ENCODE measurements around the gene MAP2K1. TPM values are rescaled to one million over a fixed set of nuclear protein-coding genes. Genes with fewer than 3 reads are reported as not detected.
A peak's percentile ranks its signal among the peaks of the same experiment; 100 is the strongest.
"Not testable (repeated sequence)": the region's sequence is repeated elsewhere in the genome, so short reads cannot be mapped to it uniquely, and the experiment has no call there.

The MAP2K1 gene
- total RNA-seq, 1 donor from 2014 or later, result 25.8 TPM

DNA sequence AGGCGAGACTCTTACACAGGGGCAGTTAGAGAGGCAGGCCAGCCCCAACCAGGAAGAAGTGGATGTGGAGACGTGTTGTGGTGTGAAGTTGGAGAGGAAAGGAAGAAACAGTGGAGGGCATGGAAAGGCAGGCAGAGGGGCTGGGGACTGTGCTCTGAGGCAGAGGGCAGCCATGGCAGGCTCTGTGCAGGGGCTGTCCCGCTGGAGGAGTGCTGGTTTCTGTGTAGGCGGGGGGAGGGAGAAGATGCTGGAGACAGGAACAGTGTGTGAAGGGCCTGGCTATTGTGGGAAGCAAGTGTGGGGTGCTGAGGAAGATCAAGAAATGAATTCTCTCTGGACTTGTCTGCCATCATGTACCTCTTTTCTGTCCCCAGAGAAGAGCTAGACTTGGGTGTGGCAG lies 89.8 kb downstream of the MAP2K1 start:
- no peak for DNase-seq (ENCODE audit: low spot score)

GRCh38 chr15:66477011-66477410 lies 90.3 kb downstream of the MAP2K1 start:
- DNase-seq (ENCODE audit: low spot score), result no peak

- DNase-seq (ENCODE audit: low spot score), result no peak
These were observed 93.6 kb downstream of the MAP2K1 start for GRCh38 chr15:66480267-66480666.

DNA sequence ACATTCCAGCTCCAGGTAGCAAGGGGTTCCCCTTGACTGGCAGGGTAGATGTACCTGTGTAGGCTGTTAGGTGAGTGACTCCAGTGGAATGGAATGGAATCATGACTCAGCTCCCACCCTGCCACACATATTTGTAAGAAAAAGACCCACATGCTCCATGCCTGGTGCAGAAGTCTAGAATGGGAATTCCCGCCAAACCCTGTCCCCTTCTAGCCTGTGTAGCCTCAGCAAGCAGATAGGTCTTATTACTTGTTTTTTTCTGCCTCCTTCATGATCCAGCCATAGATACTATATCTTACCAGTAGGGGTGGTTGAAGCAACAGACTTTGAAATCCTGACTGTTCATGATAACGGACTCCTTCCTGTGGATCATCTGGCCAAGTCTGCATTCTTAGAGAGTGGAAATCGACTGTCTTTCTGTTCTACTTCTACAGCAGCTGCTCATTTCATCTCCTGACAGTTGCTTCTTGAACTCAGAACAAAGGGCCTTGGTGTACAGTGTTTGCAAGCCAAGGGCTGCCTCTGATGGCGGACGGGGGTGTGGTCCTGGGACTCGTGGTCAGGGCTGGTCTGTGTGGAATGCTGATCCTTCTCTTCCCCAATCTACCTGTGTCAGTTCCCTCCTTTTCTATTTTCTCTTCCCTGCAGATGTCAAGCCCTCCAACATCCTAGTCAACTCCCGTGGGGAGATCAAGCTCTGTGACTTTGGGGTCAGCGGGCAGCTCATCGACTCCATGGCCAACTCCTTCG lies 94.6 kb downstream of the MAP2K1 start:
- no peak for DNase-seq (ENCODE audit: low spot score)

DNA sequence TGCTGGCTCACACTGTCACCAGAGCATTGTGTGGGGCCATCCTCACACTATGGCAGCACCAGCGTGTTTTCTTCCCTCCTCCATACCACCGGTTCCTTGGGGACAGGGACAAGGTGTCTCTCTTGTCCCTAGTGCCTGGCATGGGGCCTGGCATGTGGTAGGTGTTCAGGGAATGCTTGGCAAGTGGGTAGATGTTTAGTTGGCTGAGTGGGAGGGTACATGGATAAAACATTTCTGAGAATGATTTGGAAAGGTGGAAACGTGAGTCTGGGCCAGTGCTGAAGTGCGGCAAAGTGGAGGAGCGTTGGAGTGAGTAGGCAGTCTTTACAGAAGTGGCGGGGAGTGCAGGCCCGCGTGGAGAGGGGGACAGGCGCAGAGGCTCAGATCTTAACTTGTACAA lies 95.8 kb downstream of the MAP2K1 start:
- DNase-seq (ENCODE audit: low spot score), result no peak

- DNase-seq (ENCODE audit: low spot score), result no peak
These were observed 96.4 kb downstream of the MAP2K1 start for GRCh38 chr15:66483131-66483566.

DNA sequence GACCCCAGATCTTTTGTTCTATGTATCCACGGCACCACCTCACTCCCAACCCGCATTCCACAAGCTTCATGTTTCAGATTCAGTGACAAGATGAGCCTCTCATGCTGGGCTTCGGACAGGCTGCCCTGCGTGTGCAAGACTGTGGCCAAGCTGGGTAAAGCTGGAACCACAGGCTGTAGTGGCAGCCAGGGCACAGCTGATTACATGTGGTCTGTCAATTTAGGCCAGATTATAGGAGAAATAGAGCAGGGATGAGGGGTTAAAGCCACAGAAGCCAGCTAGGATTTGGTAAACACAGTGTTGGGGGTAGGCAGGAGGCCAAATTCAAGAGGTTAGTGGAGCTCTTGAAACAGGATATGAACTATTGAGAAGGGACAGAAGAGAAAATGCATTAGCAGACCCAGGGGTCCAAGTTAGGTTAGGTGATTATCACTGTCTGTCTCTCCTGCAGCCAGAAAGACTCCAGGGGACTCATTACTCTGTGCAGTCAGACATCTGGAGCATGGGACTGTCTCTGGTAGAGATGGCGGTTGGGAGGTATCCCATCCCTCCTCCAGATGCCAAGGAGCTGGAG lies 97.9 kb downstream of the MAP2K1 start:
- no peak for DNase-seq (ENCODE audit: low spot score)

GRCh38 chr15:66486887-66487286 lies 100.2 kb downstream of the MAP2K1 start:
- DNase-seq (ENCODE audit: low spot score), result no peak

GRCh38 chr15:66488525-66488924 lies 101.8 kb downstream of the MAP2K1 start:
- DNase-seq (ENCODE audit: low spot score), result no peak

GRCh38 chr15:66489179-66489791 lies 102.6 kb downstream of the MAP2K1 start:
- peak; percentile 28 for DNase-seq (ENCODE audit: low spot score)

DNA sequence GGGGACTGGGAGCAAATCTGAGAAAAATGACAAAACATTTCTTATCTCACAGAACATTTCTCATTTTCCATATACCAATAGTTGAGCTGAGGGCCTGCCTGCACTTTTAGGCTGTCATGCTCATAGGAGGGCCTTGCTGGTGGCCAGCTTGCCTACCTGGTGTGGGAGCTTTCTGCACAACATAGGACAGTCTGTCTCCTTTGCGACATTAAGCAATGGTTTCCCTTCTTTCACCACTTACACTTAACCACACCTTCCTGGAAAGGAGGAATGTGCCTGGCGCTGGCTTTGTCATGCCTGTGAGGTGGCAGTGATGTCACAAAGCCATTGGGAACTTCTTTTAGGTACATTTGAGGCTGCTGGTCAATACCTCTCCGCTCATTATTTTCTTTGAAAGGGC lies 105.1 kb downstream of the MAP2K1 start:
- DNase-seq (ENCODE audit: low spot score), result no peak

DNA sequence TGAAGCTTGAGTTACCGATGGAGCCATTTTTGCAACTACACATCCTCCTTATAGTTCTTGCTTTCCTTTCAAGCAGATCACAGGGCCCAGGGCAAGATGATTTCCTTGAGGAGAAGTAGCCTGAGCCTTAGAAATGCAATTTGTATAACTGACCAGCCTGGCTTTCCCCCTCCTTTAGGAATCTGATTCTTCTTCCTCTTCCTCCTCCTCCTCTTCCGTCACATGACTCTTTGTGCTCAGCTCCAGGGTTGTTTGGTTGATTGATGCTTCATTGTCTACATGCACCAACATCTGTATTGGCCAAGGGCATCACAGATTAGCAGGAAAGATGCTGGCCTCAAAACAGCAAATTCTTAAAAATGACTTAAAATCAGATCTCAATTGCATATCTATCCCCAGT lies 107.5 kb downstream of the MAP2K1 start:
- DNase-seq (ENCODE audit: low spot score), result no peak

- no peak for DNase-seq (ENCODE audit: low spot score)
These were observed 110.3 kb downstream of the MAP2K1 start for GRCh38 chr15:66496951-66497501.

- DNase-seq (ENCODE audit: low spot score), result peak; percentile 95
These were observed 111.1 kb downstream of the MAP2K1 start, which contains the start of gene SNAPC5 for GRCh38 chr15:66497502-66498455. Gene SNAPC5, minus strand, starts transcription at chr15:66497762. Its CDS starts 31 bp downstream, at chr15:66497731.

- DNase-seq (ENCODE audit: low spot score), result peak; percentile 44
These were observed 112.0 kb downstream of the MAP2K1 start for GRCh38 chr15:66498501-66499386.

DNA sequence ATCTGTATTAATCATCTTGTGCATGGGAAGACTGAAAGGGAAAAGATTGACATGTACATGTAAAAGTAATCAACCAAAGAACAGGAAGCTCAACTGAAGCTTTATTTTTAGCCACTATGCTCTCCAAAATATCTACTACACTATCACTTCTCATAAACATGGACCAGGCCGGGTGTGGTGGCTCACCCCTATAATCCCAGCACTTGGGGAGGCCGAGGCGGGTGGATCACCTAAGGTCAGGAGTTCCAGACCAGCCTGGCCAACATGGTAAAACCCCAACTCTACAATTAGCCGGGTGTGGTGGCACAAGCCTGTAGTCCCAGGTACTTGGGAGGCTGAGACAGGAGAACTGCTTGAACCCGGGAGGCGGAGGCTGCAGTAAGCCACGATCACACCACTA lies 113.6 kb downstream of the MAP2K1 start:
- DNase-seq (ENCODE audit: low spot score), result not testable (repeated sequence)

- DNase-seq (ENCODE audit: low spot score), result no peak
These were observed 115.8 kb downstream of the MAP2K1 start for GRCh38 chr15:66502491-66502890.

- DNase-seq (ENCODE audit: low spot score), result not testable (repeated sequence)
These were observed 116.4 kb downstream of the MAP2K1 start for GRCh38 chr15:66503041-66503648.

DNA sequence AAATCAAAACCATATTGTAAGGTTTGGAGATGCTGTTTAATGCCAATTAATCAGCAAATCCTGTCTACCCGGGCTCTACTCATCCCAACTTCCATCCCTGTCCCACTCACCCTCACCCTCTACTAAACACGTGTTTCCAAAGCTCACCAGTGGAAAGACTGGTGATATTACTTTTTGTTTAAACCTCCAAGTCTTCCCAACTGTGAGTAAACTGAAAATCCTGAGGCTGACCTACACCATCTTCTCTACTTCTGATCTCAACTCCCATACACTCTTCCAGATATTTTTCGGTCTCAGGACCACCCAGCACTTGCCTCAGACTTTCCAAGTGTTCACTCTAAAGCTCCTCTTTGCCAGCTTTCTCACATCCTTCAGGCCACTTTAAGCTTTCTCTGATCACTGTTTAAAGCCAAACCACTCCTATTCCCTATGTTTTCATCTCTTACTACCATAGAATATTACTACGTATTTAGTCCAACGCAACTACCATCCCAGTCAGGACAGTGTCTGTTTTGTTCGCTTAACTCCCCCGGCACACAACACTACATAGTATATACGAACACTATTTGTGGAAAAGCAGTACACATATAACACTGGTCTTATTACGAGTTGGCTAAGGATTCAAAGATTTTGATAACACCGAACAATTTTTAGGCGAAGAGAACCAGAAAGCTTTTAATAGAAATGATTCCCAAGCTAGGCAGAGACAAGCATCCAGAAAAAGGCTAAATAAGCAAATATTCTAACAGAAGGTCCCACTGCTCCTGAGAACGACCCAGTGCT lies 117.3 kb downstream of the MAP2K1 start:
- no peak for DNase-seq (ENCODE audit: low spot score)

All from umbilical cord (tissue), 2 donors.